OCI-LY1 (cell line): ENCODE data around the gene FHIT.

ENCODE experiments used
- H2AFZ ChIP-seq: fragments of 200-600 bp; sonication (generic), shearing (Covaris generic); 2 replicates; pipeline ENCODE4 v1.6.0; 2014; ENCODE audit warnings: antibody characterized with exemption, mild to moderate bottlenecking, low read length
- H3F3A ChIP-seq: fragments of 200-600 bp; sonication (generic), shearing (Covaris generic); 2 replicates; pipeline ENCODE4 v1.6.0; 2014; ENCODE audit warnings: mild to moderate bottlenecking, antibody characterized with exemption, low read length, moderate library complexity; ENCODE audit not compliant: insufficient read depth
- H3K27ac ChIP-seq: fragments of 200-600 bp; sonication (generic); 2 replicates; pipeline ENCODE4 v1.5.1; 2014; ENCODE audit warnings: low read length, mixed run types, mild to moderate bottlenecking, low read depth; ENCODE audit not compliant: poor library complexity, severe bottlenecking
- H3K27me3 ChIP-seq: fragments of 200-600 bp; sonication (generic); 2 replicates; pipeline ENCODE4 v1.6.0; 2014; ENCODE audit warnings: antibody characterized with exemption, mild to moderate bottlenecking, low read length, moderate library complexity; ENCODE audit not compliant: insufficient read depth
- H3K36me3 ChIP-seq: fragments of 200-600 bp; sonication (generic); 2 replicates; pipeline ENCODE4 v1.6.1; 2014; ENCODE audit warnings: mild to moderate bottlenecking, antibody characterized with exemption, low read length, moderate library complexity, mixed read lengths; ENCODE audit not compliant: insufficient read depth
- H3K4me1 ChIP-seq: fragments of 200-600 bp; sonication (generic); 2 replicates; pipeline ENCODE4 v1.5.1; 2014; ENCODE audit warnings: mild to moderate bottlenecking, low read length, moderate library complexity; ENCODE audit not compliant: insufficient read depth, severe bottlenecking
- H3K4me2 ChIP-seq: fragments of 200-600 bp; sonication (generic), shearing (Covaris generic); 2 replicates; pipeline ENCODE4 v1.6.1; 2014; ENCODE audit warnings: low read length
- H3K4me3 ChIP-seq: fragments of 200-600 bp; sonication (generic); 2 replicates; pipeline ENCODE4 v1.5.1; 2014; ENCODE audit warnings: low read length, low read depth, mild to moderate bottlenecking, mixed read lengths; ENCODE audit not compliant: poor library complexity, severe bottlenecking
- H3K79me2 ChIP-seq: fragments of 200-600 bp; shearing (Covaris generic); 2 replicates; pipeline ENCODE4 v1.6.1; 2016; ENCODE audit warnings: mixed run types, low read length, mixed read lengths; ENCODE audit not compliant: insufficient read depth
- H3K9ac ChIP-seq: fragments of 200-600 bp; sonication (generic), shearing (Covaris generic); 2 replicates; pipeline ENCODE4 v1.6.1; 2014; ENCODE audit warnings: mild to moderate bottlenecking, low read length, mixed read lengths
- H3K9me2 ChIP-seq: fragments of 200-600 bp; sonication (generic), shearing (Covaris generic); 2 replicates; pipeline ENCODE4 v1.6.1; 2014; ENCODE audit warnings: low read depth, mild to moderate bottlenecking, low read length, mixed read lengths
- H3K9me3 ChIP-seq: fragments of 200-600 bp; shearing (Covaris generic); 2 replicates; pipeline ENCODE4 v1.6.1; 2014; ENCODE audit warnings: low read length, mixed read lengths
- H4K20me1 ChIP-seq: fragments of 200-600 bp; sonication (generic), shearing (Covaris generic); 2 replicates; pipeline ENCODE4 v1.6.0; 2016; ENCODE audit warnings: mild to moderate bottlenecking, low read length; ENCODE audit not compliant: insufficient read depth
- EZH2 ChIP-seq: fragments of 200-600 bp; sonication (generic), shearing (Covaris generic); IDR thresholded peaks from 2 replicates; pipeline ENCODE4 v1.8.0; 2017; ENCODE audit warnings: borderline replicate concordance, mixed run types, mild to moderate bottlenecking, antibody characterized with exemption, low read length, moderate library complexity, mixed read lengths
- TF ChIP-seq, protein P1 (sequence below): fragments of 200-600 bp; sonication (generic), shearing (Covaris generic); IDR thresholded peaks from 2 replicates; pipeline ENCODE4 v1.5.1; 2017; ENCODE audit warnings: mild to moderate bottlenecking, antibody characterized with exemption, low read length, moderate library complexity, mixed read lengths

The FHIT gene

DNA sequence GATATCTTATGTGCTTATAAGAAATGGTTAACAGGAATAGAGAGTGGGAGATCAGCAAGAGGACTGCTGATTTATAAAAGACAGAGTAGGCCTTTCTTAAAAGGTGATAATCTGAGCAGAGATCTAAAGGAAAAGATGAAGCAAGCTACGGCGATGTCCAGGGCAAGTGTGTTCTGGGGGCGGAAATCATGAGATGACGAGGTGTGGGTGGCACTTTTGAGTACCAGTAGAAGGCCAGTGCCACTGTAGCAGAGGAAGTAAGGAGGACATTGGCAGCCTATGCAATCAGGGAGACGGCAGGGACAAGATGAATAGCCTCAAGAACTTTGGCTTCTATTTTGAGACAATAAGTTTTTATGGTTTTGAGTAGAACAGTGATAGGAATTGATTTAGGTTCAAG, 492.4 kb downstream of the FHIT start:
- H2AFZ ChIP-seq, result no peak overlapping the region
- H3K4me2 ChIP-seq, result no peak overlapping the region
- no peaks in the 10 kb centered on the region for H3K79me2 ChIP-seq
- H4K20me1 ChIP-seq, result no peaks in the 10 kb centered on the region
- TF ChIP-seq, protein P1, sequence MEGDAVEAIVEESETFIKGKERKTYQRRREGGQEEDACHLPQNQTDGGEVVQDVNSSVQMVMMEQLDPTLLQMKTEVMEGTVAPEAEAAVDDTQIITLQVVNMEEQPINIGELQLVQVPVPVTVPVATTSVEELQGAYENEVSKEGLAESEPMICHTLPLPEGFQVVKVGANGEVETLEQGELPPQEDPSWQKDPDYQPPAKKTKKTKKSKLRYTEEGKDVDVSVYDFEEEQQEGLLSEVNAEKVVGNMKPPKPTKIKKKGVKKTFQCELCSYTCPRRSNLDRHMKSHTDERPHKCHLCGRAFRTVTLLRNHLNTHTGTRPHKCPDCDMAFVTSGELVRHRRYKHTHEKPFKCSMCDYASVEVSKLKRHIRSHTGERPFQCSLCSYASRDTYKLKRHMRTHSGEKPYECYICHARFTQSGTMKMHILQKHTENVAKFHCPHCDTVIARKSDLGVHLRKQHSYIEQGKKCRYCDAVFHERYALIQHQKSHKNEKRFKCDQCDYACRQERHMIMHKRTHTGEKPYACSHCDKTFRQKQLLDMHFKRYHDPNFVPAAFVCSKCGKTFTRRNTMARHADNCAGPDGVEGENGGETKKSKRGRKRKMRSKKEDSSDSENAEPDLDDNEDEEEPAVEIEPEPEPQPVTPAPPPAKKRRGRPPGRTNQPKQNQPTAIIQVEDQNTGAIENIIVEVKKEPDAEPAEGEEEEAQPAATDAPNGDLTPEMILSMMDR, result no peak
- TF ChIP-seq EZH2, result no peak
- H3K4me3 ChIP-seq, result no peak overlapping the region
- H3F3A ChIP-seq, result no peaks in the 10 kb centered on the region
- no peak overlapping the region for H3K27ac ChIP-seq
- no peaks in the 10 kb centered on the region for H3K9me3 ChIP-seq
- no peaks in the 10 kb centered on the region for H3K36me3 ChIP-seq
- H3K9me2 ChIP-seq, result no peaks in the 10 kb centered on the region
- no peak overlapping the region for H3K9ac ChIP-seq
- no peaks in the 10 kb centered on the region for H3K27me3 ChIP-seq
- peaks cover 7% of the 10 kb centered on the region for H3K4me1 ChIP-seq

DNA sequence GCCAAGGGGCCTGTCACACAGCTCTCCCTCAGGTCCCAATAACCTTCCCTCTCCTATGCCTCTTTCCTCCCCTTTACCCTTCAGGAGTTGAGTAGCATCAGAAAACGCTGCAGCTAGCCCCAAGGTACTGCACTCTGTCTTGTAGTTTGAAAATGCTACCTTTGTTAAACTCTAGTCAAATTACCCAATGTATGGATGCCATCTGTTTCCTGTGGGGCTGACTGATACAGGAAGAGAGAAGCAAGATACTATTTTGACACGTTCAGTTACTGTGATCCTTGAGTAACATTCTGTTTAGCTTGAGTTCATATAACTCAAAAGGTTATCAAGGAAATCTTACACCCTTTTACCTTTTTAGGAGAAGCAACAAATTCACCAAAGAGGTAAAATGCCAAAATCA, 493.1 kb downstream of the FHIT start:
- peaks cover 7% of the 10 kb centered on the region for H3K4me1 ChIP-seq
- no peak overlapping the region for H3K27ac ChIP-seq
- H4K20me1 ChIP-seq, result no peaks in the 10 kb centered on the region
- H3K9ac ChIP-seq, result no peak overlapping the region
- H3K9me2 ChIP-seq, result no peaks in the 10 kb centered on the region
- no peak for TF ChIP-seq EZH2
- TF ChIP-seq, protein P1, result no peak
- H3K4me2 ChIP-seq, result no peak overlapping the region
- no peaks in the 10 kb centered on the region for H3K27me3 ChIP-seq
- H3K4me3 ChIP-seq, result no peak overlapping the region
- no peak overlapping the region for H2AFZ ChIP-seq
- H3K79me2 ChIP-seq, result no peaks in the 10 kb centered on the region
- H3K9me3 ChIP-seq, result no peaks in the 10 kb centered on the region
- H3K36me3 ChIP-seq, result no peaks in the 10 kb centered on the region
- H3F3A ChIP-seq, result no peaks in the 10 kb centered on the region

- Histone ChIP-seq H3K27me3 (no peaks in the 10 kb centered on the region), H3K79me2 (no peaks in the 10 kb centered on the region), H4K20me1 (no peaks in the 10 kb centered on the region), H3F3A (no peaks in the 10 kb centered on the region), H3K36me3 (no peaks in the 10 kb centered on the region), H3K4me2 (no peak overlapping the region), H2AFZ (no peak overlapping the region), H3K4me1 (peaks cover 7% of the 10 kb centered on the region), H3K4me3 (no peak overlapping the region), H3K9me2 (no peaks in the 10 kb centered on the region), H3K9ac (no peak overlapping the region), H3K27ac (no peak overlapping the region), H3K9me3 (no peaks in the 10 kb centered on the region)
- TF ChIP-seq, protein P1, result no peak
- TF ChIP-seq EZH2, result no peak
These were observed 493.5 kb downstream of the FHIT start for GRCh38 chr3:60757724-60758123.
